Body of pancreas (tissue), 4 donors: Measurements from ENCODE around the gene CFDP1. TPM values are rescaled to one million over a fixed set of nuclear protein-coding genes. Genes with fewer than 3 reads are reported as not detected.
A peak's percentile ranks its signal among the peaks of the same experiment; 100 is the strongest.

Experiments used
- ATAC-seq: fragments of 150-250 bp; one replicate; pipeline ENCODE4 v1.9.1; 2016
- DNase-seq, 4 donors: peaks; one replicate each; pipeline ENCODE4 v3.0.0-alpha.2; 2019
- H3K27ac ChIP-seq, 4 donors: fragments of 200-600 bp; sonication (generic); 1 replicate in 3 of 4; 2 replicates in 1 of 4; pipeline versions ENCODE4 v1.5.1 to v1.6.1; 2016 to 2019; ENCODE audit warnings: mild to moderate bottlenecking in 1 of 4, mixed read lengths in 1 of 4, moderate library complexity in 1 of 4
- H3K27me3 ChIP-seq, 2 donors: fragments of 200-600 bp; sonication (generic); one replicate each; pipeline ENCODE4 v1.6.0; 2016; ENCODE audit warnings: mild to moderate bottlenecking in 1 of 2
- H3K36me3 ChIP-seq, 2 donors: fragments of 200-600 bp; sonication (generic); replicated peaks in 1 of 2; 2 replicates each; pipeline ENCODE4 v1.5.1; 2016; ENCODE audit warnings: low read depth in 2 of 2; ENCODE audit not compliant: insufficient read depth in 1 of 2
- H3K4me1 ChIP-seq: fragments of 200-600 bp; sonication (generic); one replicate; pipeline ENCODE4 v1.6.0; 2016
- H3K4me3 ChIP-seq, 2 donors: fragments of 200-600 bp; sonication (generic); 1 replicate in 1 of 2; 2 replicates in 1 of 2; pipeline ENCODE4 v1.5.1; 2016 to 2019
- H3K9me3 ChIP-seq, 3 donors: fragments of 200-600 bp; sonication (generic); 1 replicate in 2 of 3; 2 replicates in 1 of 3; pipeline ENCODE4 v1.5.1; 2016
- CTCF ChIP-seq, 7 experiments: fragments of 450-650 bp in 4 of 7; fragments of 200-600 bp in 3 of 7; sonication (generic) in 3 of 7; IDR thresholded peaks; one replicate each; pipeline ENCODE4 v1.5.1; 2016 to 2019; ENCODE audit warnings: antibody characterized with exemption in 7 of 7
- POLR2A ChIP-seq, 3 donors: fragments of 450-650 bp; IDR thresholded peaks; one replicate each; pipeline ENCODE4 v1.6.1; 2016; ENCODE audit warnings: antibody characterized with exemption in 3 of 3, mild to moderate bottlenecking in 2 of 3
- WGBS, 2 donors: methylation state at CpG; one replicate each; pipeline ENCODE4 v1.1.5; 2017; 5-methylcytosine and 5-hydroxymethylcytosine counted together
- intact Hi-C: fragments of 100-400 bp; cut with DNase I; formaldehyde crosslinking; loops from one replicate; pipeline ENCODE4 v1.15.1; 2023
- total RNA-seq, 2 donors: library from RNA; depleted of rRNA; stranded (reverse); fragments of >200 nt; gene quantifications; one replicate each; pipeline ENCODE4 v1.1.0, GENCODE V29; 2016

CFDP1 gene
- total RNA-seq, 2 donors from 2014 or later: 34.0 to 65.3 TPM

- ATAC-seq (no peak), DNase-seq (no peak)
- Histone ChIP-seq H3K4me1 (peaks cover 4% of the 10 kb centered on the region), H3K9me3 (no peaks in the 10 kb centered on the region), H3K27me3 (no peaks in the 10 kb centered on the region), H3K27ac (no peak overlapping the region), H3K4me3 (no peak overlapping the region), H3K36me3 (peaks cover 0 to 12% of the 10 kb centered on the region in 2 donors)
- WGBS, 2 donors: 90 to 93% methylated on average over 2 of the region's 2 CpGs
- intact Hi-C loops: no loop called here
- TF ChIP-seq POLR2A (IDR thresholded peaks at IDR 0.05) (no peak), CTCF (IDR thresholded peaks at IDR 0.05) (no peak)
These were observed 19.4 kb downstream of the CFDP1 start for GRCh38 chr16:75413951-75414350.

GRCh38 chr16:75406943-75407342 lies 26.4 kb downstream of the CFDP1 start:
- no peak overlapping the region for H3K27ac ChIP-seq
- WGBS, 2 donors: 67 to 72% methylated on average over 4 of the region's 4 CpGs
- no peak for ATAC-seq
- intact Hi-C loops: no loop called here
- peaks cover 6% of the 10 kb centered on the region for H3K4me1 ChIP-seq
- H3K36me3 ChIP-seq: peaks cover 0 to 6% of the 10 kb centered on the region in 2 donors
- DNase-seq: no peak
- H3K4me3 ChIP-seq: no peak overlapping the region
- TF ChIP-seq POLR2A (IDR thresholded peaks at IDR 0.05): no peak
- H3K27me3 ChIP-seq: no peaks in the 10 kb centered on the region
- no peaks in the 10 kb centered on the region for H3K9me3 ChIP-seq

- DNase-seq (peak in 2 of 4 donors; percentile 24 to 41), ATAC-seq (peak; percentile 56)
- Histone ChIP-seq H3K27me3 (no peaks in the 10 kb centered on the region), H3K9me3 (no peaks in the 10 kb centered on the region), H3K4me1 (peaks cover 18% of the 10 kb centered on the region), H3K4me3 (no peak overlapping the region), H3K27ac (peak overlapping the region in 2 of 4 donors; percentile 42 to 58), H3K36me3 (no peaks in the 10 kb centered on the region)
- WGBS, 2 donors: 34% methylated on average over 3 of the region's 3 CpGs
- intact Hi-C loops: no loop called here
- TF ChIP-seq POLR2A (IDR thresholded peaks at IDR 0.05): no peak
- TF ChIP-seq CTCF (IDR thresholded peaks at IDR 0.05): peak in 6 of 7 experiments; percentile 47 to 76 (median 66)
These were observed 30.4 kb downstream of the CFDP1 start for GRCh38 chr16:75402821-75403475.

- Histone ChIP-seq H3K27me3 (no peaks in the 10 kb centered on the region), H3K36me3 (no peaks in the 10 kb centered on the region), H3K4me3 (no peak overlapping the region), H3K27ac (peak overlapping the region in 3 of 4 donors; percentile 33 to 58 (median 42)), H3K4me1 (peaks cover 20% of the 10 kb centered on the region), H3K9me3 (no peaks in the 10 kb centered on the region)
- ATAC-seq: peak; percentile 64
- intact Hi-C loops: no loop called here
- no peak for DNase-seq
- TF ChIP-seq POLR2A (IDR thresholded peaks at IDR 0.05) (no peak), CTCF (IDR thresholded peaks at IDR 0.05) (no peak)
- 30 to 39% methylated on average over 2 of the region's 2 CpGs for WGBS, 2 donors
These were observed 31.0 kb downstream of the CFDP1 start for GRCh38 chr16:75402159-75402820.

- peak overlapping the region in 3 of 4 donors; percentile 33 to 58 (median 42) for H3K27ac ChIP-seq
- no peaks in the 10 kb centered on the region for H3K36me3 ChIP-seq
- H3K27me3 ChIP-seq: no peaks in the 10 kb centered on the region
- peaks cover 20% of the 10 kb centered on the region for H3K4me1 ChIP-seq
- no peaks in the 10 kb centered on the region for H3K9me3 ChIP-seq
- no peak for ATAC-seq
- no peak for TF ChIP-seq POLR2A (IDR thresholded peaks at IDR 0.05)
- no peak for TF ChIP-seq CTCF (IDR thresholded peaks at IDR 0.05)
- intact Hi-C loops: no loop called here
- H3K4me3 ChIP-seq: no peak overlapping the region
- DNase-seq: no peak
These were observed 31.6 kb downstream of the CFDP1 start for GRCh38 chr16:75401691-75402090.
